Vagina (tissue), 2 donors: ENCODE results near the gene GNG7.
"Not testable (repeated sequence)": the region's sequence is repeated elsewhere in the genome, so short reads cannot be mapped to it uniquely, and the experiment has no call there.

ENCODE experiments used
- CTCF ChIP-seq, 3 experiments: fragments of 450-650 bp in 2 of 3; fragments of 200-600 bp in 1 of 3; sonication (generic) in 1 of 3; IDR thresholded peaks; one replicate each; pipeline ENCODE4 v1.5.1; 2017 to 2019; ENCODE audit warnings: antibody characterized with exemption in 3 of 3, mild to moderate bottlenecking in 2 of 3, moderate library complexity in 2 of 3
- POLR2A ChIP-seq, 2 donors: fragments of 450-650 bp; IDR thresholded peaks; one replicate each; pipeline ENCODE4 v1.6.1; 2017; ENCODE audit warnings: antibody characterized with exemption in 2 of 2, mild to moderate bottlenecking in 2 of 2, moderate library complexity in 2 of 2
- POLR2AphosphoS5 ChIP-seq, 2 donors: sonication (generic); formaldehyde crosslinking; IDR thresholded peaks; one replicate each; pipeline ENCODE4 v1.9.0; 2017; ENCODE audit warnings: antibody characterized with exemption in 2 of 2, mild to moderate bottlenecking in 2 of 2, low read depth in 1 of 2; ENCODE audit not compliant: insufficient read depth in 1 of 2

- TF ChIP-seq POLR2A (IDR thresholded peaks at IDR 0.05); CTCF (IDR thresholded peaks at IDR 0.05); POLR2AphosphoS5 (IDR thresholded peaks at IDR 0.05; ENCODE audit: insufficient read depth in 1 of 2, low read depth in 1 of 2): not testable (repeated sequence)
These were observed 93.5 kb downstream of the GNG7 start for GRCh38 chr19:2609034-2609388.
